K562 (cell line): ENCODE results near the gene C10orf95. TPM values are rescaled to one million over a fixed set of nuclear protein-coding genes. Genes with fewer than 3 reads are reported as not detected.

Experiments used
- CHD1 ChIP-seq: fragments of 200-600 bp; sonication (generic); IDR thresholded peaks from one replicate; pipeline ENCODE4 v1.6.1; 2012; ENCODE audit warnings: mild to moderate bottlenecking, moderate library complexity, low read length, inconsistent platforms
- ETV5 ChIP-seq: sonication (generic); formaldehyde crosslinking; IDR thresholded peaks from 2 replicates; pipeline ENCODE4 v1.4.0; 2020; ENCODE audit warnings: low read depth, mild to moderate bottlenecking, missing genetic modification reagents
- FIP1L1 ChIP-seq: fragments of 200-400 bp; formaldehyde crosslinking; IDR thresholded peaks from 2 replicates; pipeline ENCODE4 v1.6.1; 2018; ENCODE audit warnings: mild to moderate bottlenecking, low read depth, low read length; ENCODE audit not compliant: poor library complexity, severe bottlenecking
- HEY1 ChIP-seq: fragments of 250-450 bp; sonication (Bioruptor Pico); IDR thresholded peaks from 2 replicates; pipeline ENCODE4 v1.5.0; 2020; ENCODE audit warnings: mild to moderate bottlenecking, moderate library complexity, borderline replicate concordance
- MBD1 ChIP-seq: fragments of 250-450 bp; sonication (Bioruptor Pico); IDR thresholded peaks from 2 replicates; pipeline ENCODE4 v1.8.0; 2022; ENCODE audit warnings: inconsistent platforms
- MXI1 ChIP-seq: IDR thresholded peaks from 2 replicates; pipeline ENCODE4 v1.6.1; 2011; ENCODE audit warnings: low read depth, mild to moderate bottlenecking, improper control_type of control experiment, low read length
- NCOA6 ChIP-seq: fragments of 450-650 bp; IDR thresholded peaks from 2 replicates; pipeline ENCODE4 v1.6.1; 2017; ENCODE audit warnings: mild to moderate bottlenecking
- NEUROD1 ChIP-seq: fragments of 150-350 bp; IDR thresholded peaks from 2 replicates; pipeline ENCODE4 v1.6.1; 2014; ENCODE audit warnings: borderline replicate concordance, low read length, low read depth; ENCODE audit not compliant: partially characterized antibody
- PTRF ChIP-seq: fragments of 450-650 bp; IDR thresholded peaks from 2 replicates; pipeline ENCODE4 v1.6.1; 2016; ENCODE audit warnings: mild to moderate bottlenecking, missing genetic modification characterization, missing compliant biosample characterization
- RAD21 ChIP-seq, 2 experiments: fragments of 250-450 bp in 1 of 2; fragments of 450-650 bp in 1 of 2; sonication (Bioruptor Pico) in 1 of 2; formaldehyde crosslinking in 1 of 2; IDR thresholded peaks in 1 of 2; conservative IDR thresholded peaks in 1 of 2; 2 replicates each; pipeline versions ENCODE4 v1.4.0 to v1.8.0; 2020 to 2022; ENCODE audit warnings: mild to moderate bottlenecking in 2 of 2, moderate library complexity in 1 of 2
- SOX6 ChIP-seq: fragments of 450-650 bp; IDR thresholded peaks from 2 replicates; pipeline ENCODE4 v1.6.1; 2014; ENCODE audit warnings: mild to moderate bottlenecking
- TAF1 ChIP-seq: IDR thresholded peaks from 2 replicates; pipeline ENCODE4 v1.6.1; 2011; ENCODE audit warnings: mild to moderate bottlenecking, low read length, moderate library complexity; ENCODE audit not compliant: insufficient read depth, control insufficient read depth, severe bottlenecking; ENCODE audit errors: extremely low read depth
- TOE1 ChIP-seq, 2 experiments: fragments of 450-650 bp in 1 of 2; sonication (generic) in 1 of 2; formaldehyde crosslinking in 1 of 2; IDR thresholded peaks; 2 replicates each; pipeline versions ENCODE4 v1.7.1 to v1.8.0; 2016 to 2022; ENCODE audit warnings: borderline replicate concordance in 2 of 2, mild to moderate bottlenecking in 2 of 2, antibody characterized with exemption in 1 of 2, inconsistent platforms in 1 of 2, low read depth in 1 of 2, missing genetic modification reagents in 1 of 2, moderate library complexity in 1 of 2
- ZKSCAN1 ChIP-seq: fragments of 150-350 bp; IDR thresholded peaks from 2 replicates; pipeline ENCODE4 v1.6.1; 2016; ENCODE audit warnings: low read depth, low read length
- ZNF184 ChIP-seq: sonication (generic); formaldehyde crosslinking; IDR thresholded peaks from 2 replicates; pipeline ENCODE4 v1.5.0; 2020; ENCODE audit warnings: missing genetic modification reagents
- ZNF583 ChIP-seq: fragments of 250-450 bp; sonication (Bioruptor Pico); IDR thresholded peaks from 2 replicates; pipeline ENCODE4 v1.4.0; 2020
- ZNF586 ChIP-seq: fragments of 450-650 bp; formaldehyde crosslinking; conservative IDR thresholded peaks from 2 replicates; pipeline ENCODE4 v1.4.0; 2020; ENCODE audit warnings: mild to moderate bottlenecking, moderate library complexity
- ZZZ3 ChIP-seq: fragments of 450-650 bp; IDR thresholded peaks from 2 replicates; pipeline ENCODE4 v1.6.1; 2016; ENCODE audit warnings: antibody characterized with exemption, mild to moderate bottlenecking, moderate library complexity
- polyA plus RNA-seq, 8 experiments: library from polyadenylated mRNA; depleted of rRNA in 4 of 8; stranded (reverse) in 5 of 8; unstranded in 3 of 8; fragments of >200 nt; fragmentation: Nextera tagmentation in 2 of 8; fragmentation: Illumina TruSeq in 1 of 8; extraction: Ambion mirVana in 2 of 8; extraction: Trizol in 1 of 8; gene quantifications; 2 replicates each; pipeline versions ENCODE4 v1.2.1 to v1.2.3, GENCODE V29; 2011 to 2014; ENCODE audit warnings: inconsistent platforms in 1 of 8, missing spikeins in 1 of 8
- total RNA-seq, 7 experiments: library from RNA; depleted of rRNA in 6 of 7; stranded (reverse); fragments of >200 nt in 6 of 7; fragmentation: Illumina TruSeq in 2 of 7; extraction: Trizol in 2 of 7; gene quantifications; 2 replicates each; pipeline versions ENCODE4 v1.2.1 to v1.2.3, GENCODE V29; 2011 to 2021; ENCODE audit warnings: low replicate concordance in 1 of 7
- TF ChIP-seq, protein P1 (sequence below): fragments of 450-650 bp; formaldehyde crosslinking; IDR thresholded peaks from 2 replicates; pipeline ENCODE4 v1.4.0; 2020; ENCODE audit warnings: mild to moderate bottlenecking, moderate library complexity
- TF ChIP-seq, protein P2 (sequence below): fragments of 250-450 bp; sonication (Bioruptor Pico); IDR thresholded peaks from 2 replicates; pipeline ENCODE4 v1.9.0; 2021; ENCODE audit warnings: mild to moderate bottlenecking, inconsistent platforms

C10orf95 gene
- total and polyA plus RNA-seq, 9 of the 15 experiments (the other 6 are each of a cell fraction or from before 2014, with no cell fraction given) = 0.03 to 0.41 (median 0.17) TPM; not detected in 1

- TF ChIP-seq PTRF (no peak), TAF1 (peak; percentile 37), MXI1 (peak; percentile 24; the same call in 1 of the 2 replicates), ZNF586 (CRISPR knock-in tag) (no peak), HEY1 (CRISPR knock-in tag) (no peak), SOX6 (peak; percentile 23; the same call in 1 of the 2 replicates), CHD1 (no peak), ETV5 (CRISPR knock-in tag) (peak; percentile 62), ZNF583 (CRISPR knock-in tag) (no peak), RAD21 (CRISPR knock-in tag; conservative IDR thresholded peaks at IDR 0.05 in 1 of 2, IDR thresholded peaks at IDR 0.05 in 1 of 2) (peak; percentile 56 to 72), NCOA6 (no peak), MBD1 (CRISPR knock-in tag) (no peak), ZNF184 (no peak), ZKSCAN1 (peak; percentile 72), ZZZ3 (no peak), NEUROD1 (peak; percentile 50), TOE1 (IDR thresholded peaks at IDR 0.05; ENCODE audit: borderline replicate concordance) (no peak), TOE1 (CRISPR knock-in tag; IDR thresholded peaks at IDR 0.05; ENCODE audit: borderline replicate concordance, low read depth) (no peak), FIP1L1 (peak; percentile 69)
- TF ChIP-seq, protein P1, sequence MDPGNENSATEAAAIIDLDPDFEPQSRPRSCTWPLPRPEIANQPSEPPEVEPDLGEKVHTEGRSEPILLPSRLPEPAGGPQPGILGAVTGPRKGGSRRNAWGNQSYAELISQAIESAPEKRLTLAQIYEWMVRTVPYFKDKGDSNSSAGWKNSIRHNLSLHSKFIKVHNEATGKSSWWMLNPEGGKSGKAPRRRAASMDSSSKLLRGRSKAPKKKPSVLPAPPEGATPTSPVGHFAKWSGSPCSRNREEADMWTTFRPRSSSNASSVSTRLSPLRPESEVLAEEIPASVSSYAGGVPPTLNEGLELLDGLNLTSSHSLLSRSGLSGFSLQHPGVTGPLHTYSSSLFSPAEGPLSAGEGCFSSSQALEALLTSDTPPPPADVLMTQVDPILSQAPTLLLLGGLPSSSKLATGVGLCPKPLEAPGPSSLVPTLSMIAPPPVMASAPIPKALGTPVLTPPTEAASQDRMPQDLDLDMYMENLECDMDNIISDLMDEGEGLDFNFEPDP (CRISPR knock-in tag) = no peak
- TF ChIP-seq, protein P2, sequence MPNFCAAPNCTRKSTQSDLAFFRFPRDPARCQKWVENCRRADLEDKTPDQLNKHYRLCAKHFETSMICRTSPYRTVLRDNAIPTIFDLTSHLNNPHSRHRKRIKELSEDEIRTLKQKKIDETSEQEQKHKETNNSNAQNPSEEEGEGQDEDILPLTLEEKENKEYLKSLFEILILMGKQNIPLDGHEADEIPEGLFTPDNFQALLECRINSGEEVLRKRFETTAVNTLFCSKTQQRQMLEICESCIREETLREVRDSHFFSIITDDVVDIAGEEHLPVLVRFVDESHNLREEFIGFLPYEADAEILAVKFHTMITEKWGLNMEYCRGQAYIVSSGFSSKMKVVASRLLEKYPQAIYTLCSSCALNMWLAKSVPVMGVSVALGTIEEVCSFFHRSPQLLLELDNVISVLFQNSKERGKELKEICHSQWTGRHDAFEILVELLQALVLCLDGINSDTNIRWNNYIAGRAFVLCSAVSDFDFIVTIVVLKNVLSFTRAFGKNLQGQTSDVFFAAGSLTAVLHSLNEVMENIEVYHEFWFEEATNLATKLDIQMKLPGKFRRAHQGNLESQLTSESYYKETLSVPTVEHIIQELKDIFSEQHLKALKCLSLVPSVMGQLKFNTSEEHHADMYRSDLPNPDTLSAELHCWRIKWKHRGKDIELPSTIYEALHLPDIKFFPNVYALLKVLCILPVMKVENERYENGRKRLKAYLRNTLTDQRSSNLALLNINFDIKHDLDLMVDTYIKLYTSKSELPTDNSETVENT (CRISPR knock-in tag) = peak; percentile 26; the same call in 1 of the 2 replicates
These were observed 28.7 kb downstream of the C10orf95 start (continued) for GRCh38 chr10:102422545-102423129.
